Measurements from ENCODE around the gene RSPRY1.

GRCh38 chr16:57236022-57236350 is 49.9 kb downstream of the RSPRY1 start:
- TF ChIP-seq TAF1 (IDR thresholded peaks at IDR 0.05; ENCODE audit: borderline replicate concordance, insufficient read depth, low read length): no peak
- no peak for TF ChIP-seq POLR2AphosphoS5 (IDR thresholded peaks at IDR 0.05; ENCODE audit: low read depth, low read length)
- TF ChIP-seq SIN3A (IDR thresholded peaks at IDR 0.05; ENCODE audit: borderline replicate concordance, insufficient read depth, low read length): no peak
- TF ChIP-seq, protein P1, sequence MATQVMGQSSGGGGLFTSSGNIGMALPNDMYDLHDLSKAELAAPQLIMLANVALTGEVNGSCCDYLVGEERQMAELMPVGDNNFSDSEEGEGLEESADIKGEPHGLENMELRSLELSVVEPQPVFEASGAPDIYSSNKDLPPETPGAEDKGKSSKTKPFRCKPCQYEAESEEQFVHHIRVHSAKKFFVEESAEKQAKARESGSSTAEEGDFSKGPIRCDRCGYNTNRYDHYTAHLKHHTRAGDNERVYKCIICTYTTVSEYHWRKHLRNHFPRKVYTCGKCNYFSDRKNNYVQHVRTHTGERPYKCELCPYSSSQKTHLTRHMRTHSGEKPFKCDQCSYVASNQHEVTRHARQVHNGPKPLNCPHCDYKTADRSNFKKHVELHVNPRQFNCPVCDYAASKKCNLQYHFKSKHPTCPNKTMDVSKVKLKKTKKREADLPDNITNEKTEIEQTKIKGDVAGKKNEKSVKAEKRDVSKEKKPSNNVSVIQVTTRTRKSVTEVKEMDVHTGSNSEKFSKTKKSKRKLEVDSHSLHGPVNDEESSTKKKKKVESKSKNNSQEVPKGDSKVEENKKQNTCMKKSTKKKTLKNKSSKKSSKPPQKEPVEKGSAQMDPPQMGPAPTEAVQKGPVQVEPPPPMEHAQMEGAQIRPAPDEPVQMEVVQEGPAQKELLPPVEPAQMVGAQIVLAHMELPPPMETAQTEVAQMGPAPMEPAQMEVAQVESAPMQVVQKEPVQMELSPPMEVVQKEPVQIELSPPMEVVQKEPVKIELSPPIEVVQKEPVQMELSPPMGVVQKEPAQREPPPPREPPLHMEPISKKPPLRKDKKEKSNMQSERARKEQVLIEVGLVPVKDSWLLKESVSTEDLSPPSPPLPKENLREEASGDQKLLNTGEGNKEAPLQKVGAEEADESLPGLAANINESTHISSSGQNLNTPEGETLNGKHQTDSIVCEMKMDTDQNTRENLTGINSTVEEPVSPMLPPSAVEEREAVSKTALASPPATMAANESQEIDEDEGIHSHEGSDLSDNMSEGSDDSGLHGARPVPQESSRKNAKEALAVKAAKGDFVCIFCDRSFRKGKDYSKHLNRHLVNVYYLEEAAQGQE (IDR thresholded peaks at IDR 0.05; ENCODE audit: insufficient read depth in 1 of 2, low read depth in 2 of 2, low read length in 2 of 2): no peak
